ENCODE measurements around the gene GRID1.

GRID1 gene

DNA sequence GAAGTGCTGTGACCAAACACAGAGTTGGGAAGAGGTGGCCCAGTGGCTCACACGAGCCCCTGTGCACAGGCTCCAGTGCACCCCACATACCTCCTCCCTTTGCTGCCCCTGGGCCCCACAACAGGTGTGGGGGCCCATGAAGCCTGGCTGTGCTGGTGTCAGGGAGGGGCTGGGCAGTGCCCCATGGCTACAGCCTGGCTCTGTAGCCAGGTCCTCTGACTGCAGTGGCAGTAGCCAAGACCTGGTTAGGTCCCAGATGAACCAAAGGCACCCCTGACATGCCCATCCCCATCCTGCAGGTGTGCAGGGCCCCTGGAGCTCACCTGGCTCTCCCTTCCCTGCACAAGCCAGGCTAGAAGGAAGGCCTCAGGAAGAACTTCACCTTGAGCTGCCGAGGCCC, 176.3 kb downstream of the GRID1 start:
- no peak for FAIRE-seq
- DNase-seq (ENCODE audit: insufficient read length, low spot score), result no peak
- TF ChIP-seq, protein P1, sequence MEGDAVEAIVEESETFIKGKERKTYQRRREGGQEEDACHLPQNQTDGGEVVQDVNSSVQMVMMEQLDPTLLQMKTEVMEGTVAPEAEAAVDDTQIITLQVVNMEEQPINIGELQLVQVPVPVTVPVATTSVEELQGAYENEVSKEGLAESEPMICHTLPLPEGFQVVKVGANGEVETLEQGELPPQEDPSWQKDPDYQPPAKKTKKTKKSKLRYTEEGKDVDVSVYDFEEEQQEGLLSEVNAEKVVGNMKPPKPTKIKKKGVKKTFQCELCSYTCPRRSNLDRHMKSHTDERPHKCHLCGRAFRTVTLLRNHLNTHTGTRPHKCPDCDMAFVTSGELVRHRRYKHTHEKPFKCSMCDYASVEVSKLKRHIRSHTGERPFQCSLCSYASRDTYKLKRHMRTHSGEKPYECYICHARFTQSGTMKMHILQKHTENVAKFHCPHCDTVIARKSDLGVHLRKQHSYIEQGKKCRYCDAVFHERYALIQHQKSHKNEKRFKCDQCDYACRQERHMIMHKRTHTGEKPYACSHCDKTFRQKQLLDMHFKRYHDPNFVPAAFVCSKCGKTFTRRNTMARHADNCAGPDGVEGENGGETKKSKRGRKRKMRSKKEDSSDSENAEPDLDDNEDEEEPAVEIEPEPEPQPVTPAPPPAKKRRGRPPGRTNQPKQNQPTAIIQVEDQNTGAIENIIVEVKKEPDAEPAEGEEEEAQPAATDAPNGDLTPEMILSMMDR (IDR thresholded peaks at IDR 0.05; ENCODE audit: insufficient read depth, missing control alignments), result no peak

GRCh38 chr10:86189891-86190290, 176.7 kb downstream of the GRID1 start:
- DNase-seq (ENCODE audit: insufficient read length, low spot score), result no peak
- TF ChIP-seq, protein P1 (IDR thresholded peaks at IDR 0.05; ENCODE audit: insufficient read depth, missing control alignments), result no peak
- no peak for FAIRE-seq

DNA sequence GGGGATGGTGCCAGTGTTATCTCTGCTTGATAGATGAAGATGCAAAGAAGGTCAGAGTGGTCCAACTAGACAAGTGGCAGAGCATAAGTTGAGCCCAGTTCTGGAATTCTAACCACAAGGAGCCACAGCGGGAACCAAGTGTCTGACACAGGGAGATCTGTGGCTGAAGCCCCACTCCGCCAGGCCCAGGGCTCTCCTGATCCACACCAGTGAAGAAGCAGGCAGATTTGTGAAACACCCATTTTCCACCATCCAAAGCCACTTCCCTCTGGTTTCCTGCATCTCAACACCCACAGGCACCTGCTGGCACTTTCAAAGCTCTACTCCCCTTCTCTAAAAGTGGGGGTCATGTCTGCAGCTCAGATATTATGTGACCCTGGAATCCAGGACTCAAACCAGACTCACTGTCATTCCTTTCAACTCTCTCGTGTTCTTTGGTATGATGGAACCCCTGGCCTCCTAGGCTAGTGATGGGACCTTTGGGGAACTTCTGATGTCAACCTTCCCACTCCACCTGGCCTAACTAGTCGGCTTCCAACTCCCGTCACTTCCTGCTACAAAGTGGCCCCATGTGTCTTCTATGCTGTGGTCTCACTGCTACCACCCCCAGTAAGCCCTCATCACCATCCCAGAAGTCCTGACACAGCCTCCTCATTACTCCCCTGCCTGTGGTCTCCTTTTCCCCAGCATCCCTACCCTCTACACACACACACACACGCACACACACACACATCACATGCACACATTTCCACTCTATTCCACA, 177.6 kb downstream of the GRID1 start:
- FAIRE-seq, result no peak
- DNase-seq (ENCODE audit: insufficient read length, low spot score), result no peak
- TF ChIP-seq, protein P1 (IDR thresholded peaks at IDR 0.05; ENCODE audit: insufficient read depth, missing control alignments), result no peak

GRCh38 chr10:86188326-86188725, 178.3 kb downstream of the GRID1 start:
- DNase-seq (ENCODE audit: insufficient read length, low spot score) (no peak), FAIRE-seq (no peak)
- TF ChIP-seq, protein P1 (IDR thresholded peaks at IDR 0.05; ENCODE audit: insufficient read depth, missing control alignments), result no peak

- TF ChIP-seq, protein P1 (IDR thresholded peaks at IDR 0.05; ENCODE audit: insufficient read depth, missing control alignments), result no peak
- DNase-seq (ENCODE audit: insufficient read length, low spot score), result no peak
- no peak for FAIRE-seq
These were observed 178.9 kb downstream of the GRID1 start for GRCh38 chr10:86187499-86188239.

- TF ChIP-seq, protein P1 (IDR thresholded peaks at IDR 0.05; ENCODE audit: insufficient read depth, missing control alignments), result no peak
- DNase-seq (ENCODE audit: insufficient read length, low spot score) (no peak), FAIRE-seq (no peak)
These were observed 180.0 kb downstream of the GRID1 start for GRCh38 chr10:86186633-86187032.

DNA sequence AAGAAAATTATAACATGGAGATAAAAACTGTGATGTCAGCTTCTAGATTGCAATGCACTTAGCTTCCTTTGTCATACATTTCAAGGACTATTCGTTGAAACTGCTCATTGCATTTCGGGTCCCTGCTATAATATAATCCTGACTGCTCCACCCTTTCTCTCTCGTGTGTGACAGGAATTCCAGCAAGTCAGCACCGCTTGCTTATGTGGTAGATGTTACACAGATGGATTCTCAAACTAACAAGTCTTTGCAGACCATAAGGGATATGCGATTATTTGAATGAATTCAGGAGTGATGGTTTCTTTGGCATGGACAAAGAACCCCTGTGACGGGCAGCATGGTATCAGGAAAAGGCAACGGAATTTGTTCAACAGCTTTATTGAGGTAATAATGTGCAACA, 184.0 kb downstream of the GRID1 start:
- DNase-seq (ENCODE audit: insufficient read length, low spot score) (no peak), FAIRE-seq (peak; percentile 21)

More for the DNA sequence above, 184.0 kb downstream of the GRID1 start:
- TF ChIP-seq, protein P1 (IDR thresholded peaks at IDR 0.05; ENCODE audit: insufficient read depth, missing control alignments), result no peak
